OCI-LY7 (cell line): Measurements from ENCODE around the gene FN3K. TPM values are rescaled to one million over a fixed set of nuclear protein-coding genes. Genes with fewer than 3 reads are reported as not detected.

Experiments used
- BruUV-seq: library from RNA; stranded (reverse); fragments of 400-500 nt; replicated peaks from 2 replicates; lab custom pipeline; 2021; lab: Mats Ljungman, UMichigan
- CTCF ChIA-PET: fragments of 300-600 bp; sonication (Branson Sonifier 250); formaldehyde crosslinking; loops from one replicate; lab custom pipeline; 2022; ENCODE audit warnings: antibody characterized with exemption; ENCODE audit not compliant: unreplicated experiment; lab: Charles Lee
- POLR2A ChIA-PET: fragments of 300-600 bp; sonication (Branson Sonifier 250); formaldehyde crosslinking; loops from one replicate; lab custom pipeline; 2022; ENCODE audit warnings: antibody characterized with exemption; lab: Charles Lee
- DNase-seq: peaks from one replicate; pipeline ENCODE4 v3.0.0-alpha.2; 2015; ENCODE audit warnings: low spot score
- H2AFZ ChIP-seq: fragments of 200-600 bp; sonication (generic), shearing (Covaris generic); 2 replicates; pipeline ENCODE4 v1.6.1; 2014; ENCODE audit warnings: mild to moderate bottlenecking, antibody characterized with exemption, low read length, moderate library complexity
- H3K27ac ChIP-seq: fragments of 200-600 bp; sonication (generic); 2 replicates; pipeline ENCODE4 v1.5.1; 2014; ENCODE audit warnings: mixed run types, low read depth, mild to moderate bottlenecking, moderate library complexity, low read length, inconsistent platforms; ENCODE audit not compliant: poor library complexity, severe bottlenecking
- H3K36me3 ChIP-seq: fragments of 200-600 bp; sonication (generic); 2 replicates; pipeline ENCODE4 v1.6.1; 2014; ENCODE audit warnings: mild to moderate bottlenecking, antibody characterized with exemption, low read length, moderate library complexity, mixed read lengths; ENCODE audit not compliant: insufficient read depth
- H3K4me1 ChIP-seq: fragments of 200-600 bp; sonication (generic); 2 replicates; pipeline ENCODE4 v1.5.1; 2014; ENCODE audit warnings: mild to moderate bottlenecking, low read length; ENCODE audit not compliant: insufficient read depth, poor library complexity, severe bottlenecking
- H3K4me2 ChIP-seq: fragments of 200-600 bp; sonication (generic); 2 replicates; pipeline ENCODE4 v1.6.1; 2014; ENCODE audit warnings: mild to moderate bottlenecking, low read length
- H3K4me3 ChIP-seq: fragments of 200-600 bp; sonication (generic); 2 replicates; pipeline ENCODE4 v1.5.1; 2014; ENCODE audit warnings: mild to moderate bottlenecking, low read depth, low read length; ENCODE audit not compliant: poor library complexity, severe bottlenecking
- H3K79me2 ChIP-seq: fragments of 200-600 bp; sonication (generic); 2 replicates; pipeline ENCODE4 v1.6.1; 2016; ENCODE audit warnings: low read depth, mild to moderate bottlenecking, low read length, moderate library complexity, mixed read lengths; ENCODE audit not compliant: insufficient read depth
- H3K9me2 ChIP-seq: fragments of 200-600 bp; sonication (generic); 2 replicates; pipeline ENCODE4 v1.6.1; 2016; ENCODE audit warnings: mild to moderate bottlenecking, low read length, mixed read lengths; ENCODE audit not compliant: insufficient read depth
- H3K9me3 ChIP-seq: fragments of 200-600 bp; sonication (generic); 2 replicates; pipeline ENCODE4 v1.6.1; 2014; ENCODE audit warnings: mild to moderate bottlenecking, mixed run types, low read length, mixed read lengths
- H4K20me1 ChIP-seq: fragments of 200-600 bp; sonication (generic); 2 replicates; pipeline ENCODE4 v1.6.1; 2014; ENCODE audit warnings: mild to moderate bottlenecking, antibody characterized with exemption, low read length, moderate library complexity, mixed read lengths; ENCODE audit not compliant: insufficient read depth
- CTCF ChIP-seq: fragments of 200-600 bp; sonication (generic); conservative IDR thresholded peaks from 2 replicates; pipeline ENCODE4 v1.5.1; 2014; ENCODE audit warnings: mild to moderate bottlenecking, antibody characterized with exemption, low read length, moderate library complexity, mixed read lengths
- EZH2phosphoT487 ChIP-seq: fragments of 200-600 bp; sonication (generic); IDR thresholded peaks from 2 replicates; pipeline ENCODE4 v1.6.1; 2018; ENCODE audit warnings: low read depth, borderline replicate concordance, mild to moderate bottlenecking, mixed run types, antibody characterized with exemption, low read length, moderate library complexity, mixed read lengths
- intact Hi-C: fragments of 100-400 bp; cut with micrococcal nuclease; formaldehyde crosslinking; loops from one replicate; pipeline ENCODE4 v1.10.0; 2022; ENCODE audit not compliant: unreplicated experiment
- total RNA-seq, 2 experiments: library from RNA; depleted of rRNA in 1 of 2; stranded (reverse); fragments of >200 nt in 1 of 2; shearing (Covaris generic) in 1 of 2; gene quantifications; 2 replicates each; pipeline ENCODE4 v1.2.3, GENCODE V29; 2014 to 2022

The FN3K gene
- total RNA-seq, 2 experiments from 2014 or later: 3.8 to 32.3 TPM

- intact Hi-C loops: no loop called here
- H3K4me3 ChIP-seq: no peak overlapping the region
- no peaks in the 10 kb centered on the region for H3K9me2 ChIP-seq
- ChIA-PET POLR2A (no interaction called here), CTCF (no interaction called here)
- no peak for TF ChIP-seq EZH2phosphoT487
- TF ChIP-seq CTCF: no peak
- H3K36me3 ChIP-seq: no peaks in the 10 kb centered on the region; the same call in 1 of the 2 replicates
- no peak for DNase-seq
- H3K27ac ChIP-seq: no peak overlapping the region
- H3K4me1 ChIP-seq: peaks cover 11% of the 10 kb centered on the region
- no peaks in the 10 kb centered on the region for H4K20me1 ChIP-seq
- H3K79me2 ChIP-seq: no peaks in the 10 kb centered on the region
- peaks cover 18% of the 10 kb centered on the region for H3K9me3 ChIP-seq
- no peak overlapping the region for H2AFZ ChIP-seq
- H3K4me2 ChIP-seq: no peak overlapping the region
- no TSS peak for BruUV-seq
Measured at GRCh38 chr17:82693168-82693867, 42.1 kb upstream of the FN3K start.

DNA sequence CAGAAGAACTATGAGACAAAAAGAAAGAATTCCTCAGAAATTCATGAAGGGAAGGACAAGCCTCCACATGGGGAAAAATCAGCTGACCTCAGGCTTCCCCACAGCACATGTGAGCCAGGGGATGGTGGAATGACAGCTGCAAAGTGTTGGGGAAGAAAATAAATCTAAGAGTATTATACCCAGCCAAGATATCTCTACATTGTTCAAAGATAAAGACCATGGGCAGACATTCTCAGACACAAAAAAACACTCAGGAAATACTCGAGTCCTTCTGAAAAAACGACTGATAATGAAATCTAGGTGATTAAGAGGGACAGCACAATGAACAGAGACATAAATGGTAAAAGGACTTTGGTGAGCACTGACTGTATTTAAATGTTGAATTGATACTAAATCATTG, 40.8 kb upstream of the FN3K start:
- CTCF ChIA-PET: no interaction called here
- intact Hi-C loops: no loop called here
- peaks cover 11% of the 10 kb centered on the region for H3K4me1 ChIP-seq
- no peak for DNase-seq
- POLR2A ChIA-PET: interaction anchor here (0.7 kb wide), 1 partner anchor 229 kb away, joined by 3 read pairs; no protein-coding TSS in a partner anchor
- H3K79me2 ChIP-seq: no peaks in the 10 kb centered on the region
- no peaks in the 10 kb centered on the region for H3K9me2 ChIP-seq
- no peak overlapping the region for H2AFZ ChIP-seq
- H3K4me2 ChIP-seq: no peak overlapping the region
- H3K4me3 ChIP-seq: no peak overlapping the region
- H3K27ac ChIP-seq: no peak overlapping the region
- no peaks in the 10 kb centered on the region for H4K20me1 ChIP-seq
- no TSS peak for BruUV-seq
- H3K36me3 ChIP-seq: no peaks in the 10 kb centered on the region; the same call in 1 of the 2 replicates
- H3K9me3 ChIP-seq: peaks cover 18% of the 10 kb centered on the region
- no peak for TF ChIP-seq EZH2phosphoT487
- no peak for TF ChIP-seq CTCF

GRCh38 chr17:82696259-82696658, 39.2 kb upstream of the FN3K start:
- Histone ChIP-seq H4K20me1 (no peaks in the 10 kb centered on the region), H3K36me3 (no peaks in the 10 kb centered on the region; the same call in 1 of the 2 replicates), H3K27ac (no peak overlapping the region), H3K4me1 (peaks cover 7% of the 10 kb centered on the region), H3K9me2 (no peaks in the 10 kb centered on the region), H3K9me3 (peaks cover 18% of the 10 kb centered on the region), H3K79me2 (no peaks in the 10 kb centered on the region), H3K4me3 (no peak overlapping the region), H3K4me2 (no peak overlapping the region), H2AFZ (no peak overlapping the region)
- DNase-seq: no peak
- POLR2A ChIA-PET: interaction anchor here (1.3 kb wide), 1 partner anchor 12 kb away, joined by 4 read pairs; no protein-coding TSS in a partner anchor
- CTCF ChIA-PET: no interaction called here
- intact Hi-C loops: no loop called here
- no TSS peak for BruUV-seq
- TF ChIP-seq CTCF: no peak
